ENCODE measurements around the gene OR10H4.

- TF ChIP-seq CTCF (IDR thresholded peaks at IDR 0.05; ENCODE audit: borderline replicate concordance, extremely low read depth, low read length, poor library complexity, severe bottlenecking) (no peak), EZH2 (IDR thresholded peaks at IDR 0.05; ENCODE audit: borderline replicate concordance, low read depth, low read length, severe bottlenecking) (no peak)
Observed at GRCh38 chr19:15937771-15938170, 11.0 kb upstream of the OR10H4 start.

Data from DND-41 (cell line).